RWPE1 (cell line): ENCODE data around the gene OVOL2.

Source experiments
- CTCF ChIA-PET: fragments of 350-600 bp; sonication (Branson Sonifier 250); formaldehyde crosslinking; extraction: SDS; loops from one replicate; lab custom pipeline; 2021; lab: Yijun Ruan, JAX
- POLR2A ChIA-PET: fragments of 400-600 bp; formaldehyde crosslinking; extraction: SDS; loops from one replicate; lab custom pipeline; 2020; ENCODE audit warnings: antibody characterized with exemption; ENCODE audit not compliant: low non-redundant PET; lab: Yijun Ruan, JAX
- DNase-seq: peaks from one replicate; pipeline ENCODE4 v3.0.0; 2012; ENCODE audit warnings: low spot score
- H3K27ac ChIP-seq: fragments of 450-650 bp; 2 replicates; pipeline ENCODE4 v1.5.1; 2017
- CTCF ChIP-seq: fragments of 450-650 bp; conservative IDR thresholded peaks from 2 replicates; pipeline ENCODE4 v1.5.1; 2017; ENCODE audit warnings: low read depth, mild to moderate bottlenecking

The OVOL2 gene

GRCh38 chr20:18048176-18048575 lies 9.5 kb downstream of the OVOL2 start:
- ChIA-PET CTCF (interaction anchor here (0.6 to 0.7 kb wide), 2 partner anchors 8 to 168 kb away, joined by 3 to 4 read pairs; no protein-coding TSS in a partner anchor), POLR2A (no interaction called here)
- no peak for DNase-seq
- TF ChIP-seq CTCF: no peak
- no peak overlapping the region for H3K27ac ChIP-seq

GRCh38 chr20:18046535-18046934 lies 11.2 kb downstream of the OVOL2 start:
- no peak overlapping the region for H3K27ac ChIP-seq
- ChIA-PET CTCF (no interaction called here), POLR2A (no interaction called here)
- DNase-seq: no peak
- TF ChIP-seq CTCF: no peak

- no peak overlapping the region for H3K27ac ChIP-seq
- DNase-seq: no peak
- no peak for TF ChIP-seq CTCF
- ChIA-PET POLR2A (no interaction called here), CTCF (interaction anchor here (0.6 to 1.0 kb wide), 2 partner anchors 9 to 28 kb away, joined by 3 to 6 read pairs; no protein-coding TSS in a partner anchor)
Observed at GRCh38 chr20:18042229-18042628, 15.5 kb downstream of the OVOL2 start.

- POLR2A ChIA-PET: no interaction called here
- CTCF ChIA-PET: no interaction called here
Observed at GRCh38 chr20:18041462-18041861, 16.3 kb downstream of the OVOL2 start.

GRCh38 chr20:18039063-18039462 lies 18.7 kb downstream of the OVOL2 start:
- ChIA-PET CTCF (no interaction called here), POLR2A (no interaction called here)
- DNase-seq: no peak
- TF ChIP-seq CTCF: no peak
- H3K27ac ChIP-seq: no peak overlapping the region

More at GRCh38 chr20:18041462-18041861, 16.3 kb downstream of the OVOL2 start:
- DNase-seq: no peak
- no peak overlapping the region for H3K27ac ChIP-seq
- no peak for TF ChIP-seq CTCF

- DNase-seq: no peak
- no peak for TF ChIP-seq CTCF
- ChIA-PET POLR2A (no interaction called here), CTCF (no interaction called here)
- H3K27ac ChIP-seq: no peak overlapping the region
Observed at GRCh38 chr20:18034039-18034438, 23.7 kb downstream of the OVOL2 start.
